GM23248 (cell line): ENCODE data around the gene APAF1.

Source experiments
- EZH2 ChIP-seq: fragments of 200-600 bp; sonication (generic); IDR thresholded peaks from 2 replicates; pipeline ENCODE4 v1.6.1; 2018; ENCODE audit warnings: antibody characterized with exemption, mild to moderate bottlenecking; ENCODE audit not compliant: insufficient read depth, poor library complexity, severe bottlenecking
- EZH2phosphoT487 ChIP-seq: fragments of 200-600 bp; sonication (generic); IDR thresholded peaks from 2 replicates; pipeline ENCODE4 v1.6.1; 2018; ENCODE audit warnings: antibody characterized with exemption, moderate library complexity, mild to moderate bottlenecking, low read depth; ENCODE audit not compliant: insufficient read depth

DNA sequence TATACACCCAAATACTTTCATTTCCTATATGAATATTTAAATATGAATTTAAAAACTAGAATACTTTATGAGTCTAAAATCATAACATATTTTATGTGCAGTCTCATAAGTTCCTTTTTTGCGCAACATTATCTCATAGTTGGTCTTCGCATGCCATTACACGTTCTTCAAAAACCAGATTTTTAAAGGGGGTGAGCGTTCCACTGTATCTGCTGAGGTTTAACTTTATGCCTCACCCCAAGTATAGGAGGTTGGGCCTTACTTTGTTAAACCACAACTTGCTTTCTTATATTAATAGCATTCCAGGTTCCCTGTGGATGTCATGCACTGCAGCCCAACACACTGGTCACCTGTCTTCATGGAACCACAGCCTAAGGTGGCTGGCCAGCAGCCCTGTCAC lies 118.6 kb downstream of the APAF1 start:
- TF ChIP-seq EZH2: no peak
- TF ChIP-seq EZH2phosphoT487: no peak
